OCI-LY7 (cell line): ENCODE measurements around the gene CHRNA5.

ENCODE experiments used
- CTCF ChIP-seq: fragments of 200-600 bp; sonication (generic); conservative IDR thresholded peaks from 2 replicates; pipeline ENCODE4 v1.5.1; 2014; ENCODE audit warnings: mild to moderate bottlenecking, antibody characterized with exemption, low read length, moderate library complexity, mixed read lengths
- EZH2phosphoT487 ChIP-seq: fragments of 200-600 bp; sonication (generic); IDR thresholded peaks from 2 replicates; pipeline ENCODE4 v1.6.1; 2018; ENCODE audit warnings: low read depth, borderline replicate concordance, mild to moderate bottlenecking, mixed run types, antibody characterized with exemption, low read length, moderate library complexity, mixed read lengths

GRCh38 chr15:78598348-78598747 is 33.0 kb downstream of the CHRNA5 start:
- TF ChIP-seq CTCF = no peak
- TF ChIP-seq EZH2phosphoT487 = no peak
